Left lobe of liver (tissue), 2 donors: ENCODE data around the gene DHRSX. TPM values are rescaled to one million over a fixed set of nuclear protein-coding genes. Genes with fewer than 3 reads are reported as not detected.
"Not testable (repeated sequence)": the region's sequence is repeated elsewhere in the genome, so short reads cannot be mapped to it uniquely, and the experiment has no call there.

ENCODE experiments used
- ATAC-seq: fragments of 200-7000 bp; cut with Tn5 transposase; one replicate; pipeline ENCODE4 v1.9.1; 2020; ENCODE audit warnings: mild to moderate bottlenecking, moderate library complexity
- DNase-seq: peaks from one replicate; pipeline ENCODE4 v3.0.0-alpha.2; 2020; ENCODE audit warnings: low spot score
- total RNA-seq: library from RNA; stranded (reverse); gene quantifications from one replicate; pipeline ENCODE4 v1.2.1, GENCODE V29; 2021
- donor health status: DM: no; HTN: no; CAD: no; lungs with moderate emphysema.
- donor health status: DM: no; HTN: yes; CAD: no.

The DHRSX gene
- total RNA-seq, 1 donor from 2014 or later, result 23.0 TPM

DNA sequence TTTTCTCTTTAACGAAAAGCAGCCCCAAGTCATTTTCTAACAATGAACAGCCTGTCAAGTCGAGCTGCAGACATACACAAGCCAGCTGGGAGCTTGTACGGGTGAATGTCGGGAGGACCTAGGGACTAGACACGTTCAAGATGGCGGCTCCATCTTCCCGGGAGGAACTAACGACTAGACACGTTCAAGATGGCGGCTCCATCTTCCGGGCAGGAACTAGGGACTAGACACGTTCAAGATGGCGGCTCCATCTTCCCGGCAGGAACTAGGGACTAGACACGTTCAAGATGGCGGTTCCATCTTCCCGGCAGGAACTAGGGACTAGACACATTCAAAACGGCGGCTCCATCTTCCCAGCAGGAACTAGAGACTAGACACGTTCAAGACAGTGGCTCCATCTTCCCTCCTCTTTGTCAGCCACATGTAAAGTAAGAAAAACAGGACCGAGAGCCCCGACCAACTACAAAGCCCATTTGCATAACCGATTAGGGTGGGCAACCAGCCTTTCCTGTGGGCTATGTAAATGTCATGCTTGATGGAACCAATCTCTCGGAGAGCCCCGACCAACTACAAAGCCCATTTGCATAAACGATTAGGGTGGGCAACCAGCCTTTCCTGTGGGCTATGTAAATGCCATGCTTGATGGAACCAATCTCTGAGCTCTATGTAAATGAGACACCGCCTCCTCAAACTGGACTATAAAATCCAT lies 175.5 kb downstream of the DHRSX start:
- peak; percentile 54 for DNase-seq
- no peak for ATAC-seq

DNA sequence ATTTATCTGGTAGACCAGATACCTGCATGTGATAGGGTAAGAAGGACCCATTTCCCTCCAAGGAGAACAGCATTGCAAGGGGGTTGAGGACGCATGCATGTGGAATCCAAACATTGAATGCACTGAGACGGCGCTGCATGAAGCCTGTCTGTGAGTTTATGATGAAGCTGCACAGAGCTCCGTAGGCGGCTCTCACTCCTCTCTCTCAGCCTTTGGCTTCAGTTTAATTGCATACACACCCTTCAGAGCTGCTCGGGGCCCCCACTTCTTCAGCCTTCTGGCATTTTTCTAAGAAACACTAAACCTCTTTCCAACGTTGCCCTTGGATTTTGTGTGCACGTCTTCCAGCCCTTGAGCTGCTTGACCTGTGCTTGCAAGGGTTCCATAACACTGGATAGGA lies 176.6 kb downstream of the DHRSX start:
- DNase-seq (no peak), ATAC-seq (no peak)

DNA sequence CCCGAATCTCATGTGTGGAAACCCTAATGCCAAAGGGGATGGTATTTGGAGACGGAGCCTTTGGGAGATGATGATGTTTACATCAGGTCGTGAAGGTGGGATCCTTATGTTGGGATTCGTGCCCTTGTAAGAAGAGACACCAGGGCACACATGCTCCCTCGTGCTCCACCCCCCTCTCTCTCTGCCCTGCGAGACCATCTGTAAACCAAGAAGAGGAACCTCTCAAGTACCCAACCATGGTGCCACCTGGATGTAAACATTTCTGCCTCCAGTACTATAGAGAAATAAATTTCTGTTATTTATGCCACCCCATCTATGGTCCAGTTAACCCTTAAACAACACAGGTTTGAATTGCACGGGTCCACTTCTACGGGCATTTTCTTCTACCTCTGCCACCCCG lies 179.4 kb downstream of the DHRSX start:
- DNase-seq (no peak), ATAC-seq (peak; percentile 4)

DNA sequence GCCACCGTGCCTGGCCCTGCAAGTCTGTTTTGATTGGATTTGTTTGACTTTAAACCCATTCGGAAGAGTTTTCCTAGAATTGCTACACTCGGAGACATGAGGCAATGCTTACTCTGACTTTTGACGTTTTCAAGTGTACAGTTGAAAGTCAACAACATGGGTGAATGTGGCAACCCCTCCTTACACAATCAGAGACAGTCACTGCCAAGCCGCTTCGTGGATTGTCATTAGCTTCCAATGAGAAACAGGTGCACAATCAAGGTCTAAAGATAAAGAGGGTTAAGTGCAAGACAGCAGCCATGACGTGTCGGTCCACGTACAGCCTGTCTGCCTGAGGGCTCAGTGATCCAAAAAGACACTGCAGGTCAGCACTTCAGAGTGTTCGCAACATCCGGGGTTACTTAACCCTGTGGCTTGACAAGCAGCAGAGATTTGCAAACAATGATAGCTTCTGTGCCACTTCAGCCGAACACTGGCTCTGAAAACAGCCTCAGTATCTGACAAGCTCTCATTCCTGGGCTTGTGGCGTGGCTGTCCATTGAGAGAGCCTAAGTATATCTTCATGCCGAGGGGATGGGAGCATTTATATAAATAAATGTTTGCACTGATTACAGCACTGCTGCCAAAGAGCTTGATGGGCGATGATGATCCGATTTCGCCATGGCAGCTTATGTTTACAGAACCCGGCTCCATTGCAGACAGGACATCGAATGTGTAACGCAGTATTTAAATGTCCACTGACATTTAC lies 180.0 kb downstream of the DHRSX start:
- peak; percentile 93 for DNase-seq
- peak; percentile 86 for ATAC-seq

DNA sequence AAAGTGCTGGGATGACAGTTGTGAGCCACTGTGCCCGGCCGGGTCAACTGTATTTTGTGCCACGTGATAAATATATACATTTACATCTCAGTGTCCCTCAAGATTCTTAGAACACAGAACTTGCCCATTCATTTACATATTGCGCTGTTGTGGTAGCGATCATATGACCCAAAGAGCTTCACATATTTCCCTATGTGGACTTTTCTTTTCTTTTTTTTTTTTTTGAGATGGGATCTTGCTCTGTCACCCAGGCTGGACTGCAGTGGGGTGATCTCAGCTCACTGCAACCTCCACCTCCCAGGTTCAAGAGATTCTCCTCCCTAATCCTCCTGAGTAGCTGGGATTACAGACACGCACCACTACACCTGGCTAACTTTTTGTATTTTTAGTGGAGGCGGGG lies 180.7 kb downstream of the DHRSX start:
- DNase-seq (no peak), ATAC-seq (no peak)

DNA sequence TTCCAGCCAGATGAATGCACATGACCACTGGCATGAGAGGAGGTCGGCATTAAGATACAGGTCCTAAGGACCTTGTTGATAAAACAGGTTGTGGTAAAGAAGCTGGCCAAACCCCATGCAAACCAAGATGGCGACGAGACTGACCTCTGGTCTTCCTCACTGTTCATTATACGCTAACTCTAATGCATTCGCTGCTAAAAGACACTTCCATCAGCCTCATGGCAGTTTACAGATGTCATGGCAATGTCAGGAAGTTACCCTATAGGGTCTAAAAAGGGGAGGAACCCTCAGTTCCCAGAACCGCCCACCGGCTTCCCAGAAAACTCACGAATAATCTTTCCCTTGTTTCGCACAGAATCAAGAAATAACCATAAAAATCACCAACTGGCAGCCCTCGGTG lies 182.4 kb downstream of the DHRSX start:
- DNase-seq (no peak), ATAC-seq (no peak)

DNA sequence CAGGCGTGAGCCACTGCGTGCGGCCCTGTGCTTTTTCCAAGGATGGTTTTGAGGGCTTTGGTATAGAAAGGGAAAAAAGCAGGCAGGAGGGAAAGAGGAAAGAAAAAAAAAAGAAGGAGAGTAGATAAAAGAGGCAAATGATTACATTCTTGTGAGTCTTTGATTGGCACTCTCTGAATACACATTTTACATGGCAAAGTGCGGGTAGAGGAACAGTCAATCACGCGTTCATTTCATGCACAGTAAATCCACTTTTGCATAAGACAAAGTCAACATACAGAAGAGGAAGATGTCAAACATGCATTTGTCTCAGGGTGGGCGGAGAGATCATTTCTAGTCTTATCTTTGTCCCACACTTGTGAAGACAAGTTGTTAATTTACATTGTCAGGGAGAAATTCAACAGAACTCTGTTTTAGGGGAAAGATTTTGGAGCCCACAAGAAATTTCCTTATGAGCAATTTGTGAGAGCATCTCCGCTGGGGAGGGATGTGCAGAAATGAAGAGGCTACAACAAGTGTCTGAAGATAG lies 183.2 kb downstream of the DHRSX start:
- ATAC-seq, result no peak
- DNase-seq, result no peak

DNA sequence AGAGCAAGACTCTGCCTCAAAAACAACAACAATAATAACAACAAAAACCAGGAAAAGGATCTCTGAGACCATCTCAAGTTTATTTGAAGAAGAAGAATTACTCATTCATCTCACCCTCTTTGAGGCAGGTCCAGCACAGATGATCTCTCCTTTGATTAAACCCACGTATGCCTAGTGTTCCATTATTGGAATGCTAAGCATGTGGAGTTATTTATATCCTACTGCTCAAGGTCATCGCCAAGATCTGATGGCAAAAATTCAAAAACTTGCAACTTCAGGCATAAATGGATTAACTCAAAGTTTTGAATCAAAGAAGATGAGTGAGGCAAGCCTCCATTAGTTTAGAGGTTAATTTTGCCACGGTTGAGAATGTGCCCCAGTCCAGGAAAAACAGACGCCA lies 184.2 kb downstream of the DHRSX start:
- no peak for ATAC-seq

DNA sequence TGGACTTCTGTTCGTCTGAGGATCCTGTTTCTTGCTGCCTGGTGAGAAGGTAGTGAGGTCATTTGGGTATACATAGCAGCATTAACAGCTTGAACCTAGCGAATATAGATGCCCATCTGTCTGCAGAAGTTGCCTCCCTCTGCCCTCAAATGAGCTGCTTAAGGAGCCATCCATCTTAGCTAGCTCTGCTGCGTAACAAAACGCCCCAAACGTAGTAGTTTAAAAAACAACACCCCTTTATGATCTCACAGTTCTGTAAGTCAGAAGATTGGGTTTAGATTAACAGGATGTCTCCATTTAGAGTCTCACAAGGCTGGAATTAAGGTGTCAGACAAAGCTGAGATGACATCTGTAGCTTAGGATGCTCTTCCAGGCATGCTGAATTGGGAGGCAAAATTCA lies 185.3 kb downstream of the DHRSX start:
- ATAC-seq (no peak), DNase-seq (no peak)

More for the DNA sequence above, 184.2 kb downstream of the DHRSX start:
- no peak for DNase-seq

DNA sequence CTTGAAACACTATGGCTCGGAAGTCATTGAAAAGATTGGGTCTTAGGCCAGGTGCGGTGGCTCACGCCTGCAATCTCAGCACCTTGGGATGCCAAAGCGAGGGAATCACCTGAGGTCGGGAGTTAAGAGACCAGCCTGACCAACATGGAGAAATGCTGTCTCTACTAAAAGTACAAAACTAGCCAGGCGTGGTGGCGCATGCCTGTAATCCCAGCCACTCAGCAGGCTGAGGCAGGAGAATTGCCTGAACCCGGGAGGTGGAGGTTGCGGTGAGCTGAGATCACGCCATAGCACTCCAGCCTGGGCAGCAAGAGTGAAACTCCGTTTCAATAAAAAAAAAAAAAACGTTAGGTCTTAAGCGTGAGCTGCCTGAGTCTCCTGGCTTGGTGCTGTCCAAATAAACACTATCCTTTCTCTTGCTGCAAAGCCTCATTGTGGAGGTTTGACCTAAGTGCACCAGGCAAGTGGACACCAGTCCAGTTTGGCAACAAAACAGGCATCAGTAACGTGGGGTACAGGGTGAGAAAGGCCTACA lies 185.9 kb downstream of the DHRSX start:
- ATAC-seq, result no peak
- DNase-seq, result no peak

DNA sequence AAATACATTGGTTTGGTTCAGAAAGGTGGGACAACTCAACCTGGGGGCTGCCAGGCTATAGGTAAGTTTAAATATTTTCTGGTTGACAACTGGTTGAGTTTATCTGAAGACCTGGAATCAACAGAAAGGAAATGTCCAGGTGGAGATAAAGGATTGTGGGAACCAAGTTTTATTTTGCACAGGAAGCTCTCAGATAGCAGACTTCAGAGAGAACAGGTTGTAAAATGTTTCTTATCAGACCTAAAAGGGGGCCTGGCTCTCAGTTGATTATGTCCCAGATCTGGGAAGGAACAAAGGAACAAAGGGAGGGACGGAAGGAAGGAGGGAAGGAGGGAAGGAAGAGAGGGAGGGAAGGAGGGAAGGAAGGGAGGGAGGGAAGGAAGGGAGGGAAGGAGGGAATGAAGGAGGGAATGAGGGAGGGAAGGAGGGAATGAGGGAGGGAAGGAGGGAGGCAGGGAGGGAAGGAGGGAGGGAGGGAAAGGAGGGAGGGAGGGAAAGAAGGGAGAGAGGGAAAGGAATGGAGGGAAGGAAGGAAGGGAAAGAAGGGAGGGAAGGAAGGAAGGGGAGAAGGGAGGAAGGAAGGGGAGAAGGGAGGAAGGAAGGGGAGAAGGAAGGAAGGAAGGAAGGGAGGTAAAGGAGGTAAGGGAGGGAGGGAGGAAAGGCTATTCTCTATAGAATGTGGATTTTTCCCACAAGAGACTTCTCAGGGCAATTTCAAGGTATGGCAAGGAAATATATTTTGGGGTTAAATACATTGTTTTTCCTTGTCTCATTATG lies 186.7 kb downstream of the DHRSX start:
- ATAC-seq (no peak), DNase-seq (no peak)

DNA sequence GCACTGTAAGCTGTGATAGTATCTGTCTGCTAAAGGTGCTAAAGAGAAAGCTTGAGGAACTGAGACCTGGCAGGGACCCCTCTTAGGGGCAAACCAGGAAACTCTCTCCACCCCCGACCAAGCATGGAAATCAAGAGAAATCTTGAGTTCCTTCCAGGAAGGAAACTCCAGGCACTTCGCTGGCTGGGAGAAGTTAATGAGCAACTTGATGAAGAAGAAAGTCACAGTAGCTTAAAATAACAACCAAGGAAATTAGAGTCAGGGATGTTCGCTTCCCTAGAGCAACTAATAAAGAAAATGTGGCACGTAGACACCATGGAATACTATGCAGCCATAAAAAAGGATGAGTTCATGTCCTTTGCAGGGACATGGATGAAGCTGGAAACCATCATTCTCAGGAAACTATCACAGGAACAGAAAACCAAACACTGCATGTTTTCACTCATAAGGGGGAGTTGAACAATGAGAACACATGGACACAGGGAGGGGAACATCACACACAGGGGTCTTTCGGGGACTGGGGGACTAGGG lies 188.7 kb downstream of the DHRSX start:
- not testable (repeated sequence) for ATAC-seq, DNase-seq

DNA sequence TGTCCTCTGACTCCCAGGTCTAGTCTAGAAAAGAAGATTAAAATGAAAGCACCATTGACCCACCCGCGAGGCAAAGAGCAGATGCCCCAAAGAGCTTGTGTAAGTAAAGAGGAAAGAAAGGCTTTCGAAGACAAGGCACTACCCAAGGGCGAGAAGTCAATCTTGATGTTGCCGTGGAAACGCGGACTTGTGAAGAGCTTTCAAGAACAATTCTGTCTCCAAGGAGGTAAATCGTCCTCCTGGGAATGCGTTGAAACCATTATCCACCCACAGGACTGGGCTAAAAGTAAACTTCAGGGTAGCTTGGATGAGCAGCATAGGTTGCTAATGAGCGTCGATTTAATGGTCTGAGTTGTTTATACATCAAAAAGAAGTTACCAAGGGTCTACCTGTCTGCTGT lies 189.3 kb downstream of the DHRSX start:
- DNase-seq (no peak), ATAC-seq (no peak)

DNA sequence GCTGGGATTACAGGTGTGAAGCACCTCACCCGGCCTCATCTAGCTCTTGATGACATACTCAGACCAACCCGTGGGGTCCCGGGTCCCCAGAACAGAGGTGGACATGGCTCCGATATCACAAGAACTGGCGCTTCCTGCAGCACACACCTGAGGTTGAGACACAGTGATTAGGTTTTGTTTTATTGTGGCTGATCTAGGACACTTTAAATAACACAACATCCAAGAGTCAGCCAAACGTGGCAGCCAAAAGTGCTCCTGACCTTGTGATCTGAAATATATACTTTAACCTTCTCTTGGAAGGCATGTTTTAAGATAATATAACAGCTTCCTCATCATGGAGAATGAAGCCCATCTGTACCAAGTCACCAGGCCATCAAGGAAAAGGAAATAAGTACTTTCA lies 198.9 kb downstream of the DHRSX start:
- DNase-seq (no peak), ATAC-seq (no peak)

DNA sequence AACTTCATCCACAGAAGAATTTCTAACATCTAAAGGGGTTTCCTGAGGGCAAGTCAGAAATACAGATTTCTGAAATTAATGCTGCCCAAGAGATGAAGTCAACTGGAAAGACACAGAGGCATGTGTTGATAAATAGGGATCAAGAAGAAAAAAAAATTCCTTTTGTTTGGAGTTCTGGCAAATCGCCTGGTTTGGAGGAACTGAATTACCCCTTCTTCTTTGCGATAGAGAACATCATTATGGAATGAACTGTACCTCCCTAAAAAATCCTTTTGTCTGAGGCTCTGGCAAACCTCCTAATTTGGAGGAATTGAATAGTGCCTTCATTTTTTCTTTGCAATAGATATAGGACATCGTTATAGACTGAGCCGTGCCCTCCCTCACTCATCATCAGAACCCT lies 200.9 kb downstream of the DHRSX start:
- ATAC-seq, result no peak
- no peak for DNase-seq

DNA sequence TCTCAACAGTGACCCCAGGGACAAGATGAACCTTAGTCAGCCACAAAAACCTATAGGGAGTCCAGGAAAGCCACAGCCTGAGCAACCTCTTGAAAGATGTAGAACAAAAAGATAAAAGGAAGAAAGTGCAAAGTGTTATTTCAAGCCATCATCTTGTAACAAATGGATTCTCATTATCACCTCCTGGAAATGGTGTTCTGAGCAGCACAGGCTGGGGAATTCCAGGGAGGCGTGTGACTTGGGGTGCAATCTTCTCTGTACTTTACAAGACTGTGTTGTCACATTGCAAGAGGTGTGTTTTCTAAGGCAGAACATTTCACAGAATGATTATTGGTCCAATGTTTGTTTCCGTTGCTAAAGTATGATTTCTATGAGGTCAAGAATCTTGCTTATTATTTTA lies 214.0 kb downstream of the DHRSX start:
- DNase-seq (no peak), ATAC-seq (no peak)

DNA sequence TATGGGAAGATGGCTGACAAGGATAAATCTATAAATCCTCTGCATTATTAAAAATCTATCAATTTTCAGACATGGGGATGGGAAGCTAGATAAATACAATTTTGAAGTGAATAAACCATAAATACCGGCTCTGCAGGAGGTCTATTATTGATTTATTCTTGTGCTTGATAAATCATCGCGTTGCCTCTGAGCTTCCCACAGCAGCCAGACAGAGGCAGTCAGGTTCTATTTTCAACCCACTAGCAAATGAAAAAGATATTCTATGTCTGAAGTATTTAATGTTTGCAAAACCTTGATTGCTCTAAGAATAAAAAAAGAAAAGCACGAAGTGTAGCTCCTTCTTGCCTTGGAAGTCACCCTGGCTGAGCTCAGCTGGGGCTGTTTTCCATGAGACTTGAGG lies 216.2 kb downstream of the DHRSX start:
- DNase-seq, result no peak
- peak; percentile 68 for ATAC-seq

DNA sequence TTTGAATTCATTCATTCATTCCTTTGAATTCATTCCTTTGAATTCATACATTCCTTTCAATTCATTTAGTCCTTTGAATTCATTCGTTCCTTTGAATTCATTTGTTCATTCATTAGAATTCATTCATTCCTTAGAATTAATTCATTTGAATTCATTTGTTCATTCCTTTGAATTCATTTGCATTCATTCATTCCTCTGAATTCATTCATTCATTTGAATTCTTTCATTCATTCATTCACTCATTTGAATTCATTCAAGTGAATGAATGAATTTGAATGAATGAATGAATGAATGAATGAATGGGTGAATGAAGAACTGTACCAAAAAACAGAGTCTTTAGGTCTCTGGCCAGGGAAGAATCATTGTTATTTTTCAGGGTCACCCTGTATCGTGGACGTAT lies 216.6 kb downstream of the DHRSX start:
- DNase-seq, result no peak
- ATAC-seq, result no peak

DNA sequence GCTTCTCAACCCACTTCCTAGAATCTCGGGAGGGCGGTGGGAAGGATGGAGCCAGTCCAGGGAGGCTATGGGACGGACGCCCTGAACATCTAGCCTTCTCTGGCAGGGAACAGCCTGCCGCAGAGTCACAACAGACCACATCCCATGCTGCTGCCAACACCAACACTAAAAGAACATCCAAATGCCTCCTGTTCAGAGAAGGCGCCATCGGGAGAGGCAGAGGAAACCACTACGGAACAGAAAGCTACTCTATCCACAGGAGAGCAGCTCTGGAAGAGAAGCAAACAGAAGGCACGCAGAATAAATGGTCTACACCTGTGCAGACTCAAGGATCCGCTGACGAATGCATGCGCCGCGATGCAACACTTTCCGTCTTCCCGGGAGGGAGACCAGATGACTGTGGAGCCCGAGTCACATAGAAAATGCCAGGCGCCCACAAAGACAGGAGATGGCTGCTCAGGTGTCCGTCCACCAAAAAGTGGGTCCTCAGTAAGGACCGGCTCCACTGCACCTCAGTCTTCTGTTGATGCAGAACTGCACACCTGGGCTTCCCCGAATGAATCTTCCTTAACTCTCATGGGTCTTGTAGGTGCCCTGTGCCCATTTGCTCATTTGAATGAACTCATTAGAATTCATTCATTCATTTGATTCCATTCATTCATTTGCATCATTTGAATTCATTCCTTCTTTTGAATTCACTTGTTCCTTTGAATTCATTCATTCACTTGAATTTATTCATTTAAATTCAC lies 217.5 kb downstream of the DHRSX start:
- DNase-seq (no peak), ATAC-seq (no peak)

DNA sequence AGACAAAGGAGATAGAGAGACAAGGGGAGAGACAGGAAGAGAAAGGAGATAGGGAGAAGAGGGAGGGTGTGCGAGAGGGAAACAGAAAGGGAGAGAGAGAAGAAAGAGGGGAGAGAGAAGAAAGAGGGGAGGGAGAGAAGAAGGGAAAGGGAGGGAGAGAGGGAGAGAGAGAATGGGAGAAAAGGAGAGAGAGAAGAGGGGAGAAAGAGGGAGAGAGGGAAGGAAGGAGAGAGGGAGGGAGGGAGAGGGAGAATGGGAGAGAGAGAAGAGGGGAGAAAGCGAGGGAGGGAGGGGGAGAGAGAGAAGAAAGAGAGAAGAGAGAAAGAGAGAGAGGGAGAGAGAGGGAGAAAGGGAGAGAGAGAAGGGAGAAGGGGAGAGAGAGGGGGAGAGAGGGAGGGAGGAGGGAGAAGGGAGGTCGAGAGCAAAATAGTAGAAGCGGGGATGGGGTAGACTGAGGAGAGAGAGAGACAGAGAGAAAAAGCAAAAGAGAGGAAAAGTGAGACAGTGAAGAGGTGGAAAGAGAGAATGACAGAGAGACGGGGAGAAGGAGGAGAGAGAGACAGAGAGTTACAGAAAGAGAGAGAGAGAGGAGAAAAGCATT lies 218.2 kb downstream of the DHRSX start:
- DNase-seq (no peak), ATAC-seq (no peak)
